ENCODE results near the gene RAB35.

The RAB35 gene

DNA sequence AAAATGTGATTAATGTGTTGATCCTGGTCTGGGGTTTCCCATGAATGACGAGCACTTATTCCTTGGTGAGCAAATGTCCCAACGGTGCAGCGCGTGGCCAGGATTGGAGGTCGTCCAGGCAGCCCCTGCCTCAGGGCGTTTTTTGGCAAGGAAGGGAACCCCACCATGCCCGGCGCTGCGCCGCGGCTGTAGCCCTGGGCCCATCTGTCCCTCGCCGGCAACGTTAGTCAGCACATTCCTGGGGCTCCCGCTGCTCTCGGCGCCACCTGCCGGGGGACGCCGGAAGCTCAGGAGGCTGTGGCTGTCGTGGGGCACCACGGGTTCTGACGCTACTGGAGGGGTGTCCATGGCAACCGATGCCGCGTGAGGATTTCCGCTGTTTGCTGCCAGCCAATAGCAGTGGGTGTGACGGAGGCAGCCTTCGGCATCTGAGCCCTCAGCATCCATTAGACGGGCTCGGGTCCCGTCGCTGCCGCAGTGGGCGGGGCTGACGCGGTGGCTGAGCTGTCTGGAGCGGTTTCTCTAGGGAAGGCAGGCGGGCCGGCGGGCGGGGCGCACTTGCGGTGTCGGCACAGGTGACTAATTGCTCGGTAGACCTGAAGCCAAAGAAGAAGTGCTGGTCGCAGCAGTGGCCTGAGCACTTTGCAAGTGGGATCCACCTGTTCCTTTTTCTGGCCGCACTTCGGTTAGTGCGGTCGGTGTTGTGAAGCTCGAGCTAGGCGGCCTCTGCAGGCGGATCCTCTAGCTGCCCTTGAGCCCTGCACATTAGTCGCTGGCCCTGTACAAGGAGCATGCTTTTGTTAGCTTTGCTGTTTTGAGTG is 29.5 kb downstream of the RAB35 start:
- peak; percentile 98 for DNase-seq (ENCODE audit: low spot score)

DNA sequence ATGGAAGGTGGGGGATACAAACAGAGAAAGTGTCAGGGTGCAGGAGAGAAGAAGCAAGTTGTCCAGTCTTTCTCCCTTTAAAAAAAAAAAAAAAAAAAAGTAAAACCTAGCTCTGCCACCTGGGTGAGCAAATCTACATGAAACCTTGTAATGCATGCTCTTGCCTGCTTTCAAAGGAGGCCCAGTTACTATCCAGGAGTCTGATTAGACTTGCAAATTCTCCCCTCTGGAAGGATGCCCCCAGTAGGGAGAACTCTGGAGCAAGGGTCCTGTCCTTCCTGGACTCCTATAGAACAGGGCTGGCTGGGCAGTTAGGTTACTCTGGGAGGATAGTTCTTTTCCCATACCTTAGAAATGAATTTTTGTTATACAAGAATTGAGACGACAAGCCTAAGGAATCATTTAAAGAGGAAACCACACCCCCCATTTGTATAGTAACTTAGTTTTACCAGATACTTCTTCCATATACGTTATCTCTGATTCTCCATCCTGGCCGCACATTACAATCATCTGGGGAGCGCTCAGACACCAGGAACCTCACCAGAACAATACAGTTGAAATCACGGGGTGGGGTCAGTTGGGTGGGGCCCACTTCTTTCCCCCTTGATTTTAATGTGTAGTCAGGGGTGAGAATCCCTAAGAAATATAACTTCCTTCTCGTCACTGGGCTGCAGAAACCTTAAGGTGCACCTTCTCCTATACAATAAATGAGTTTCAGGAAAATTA is 30.5 kb downstream of the RAB35 start:
- DNase-seq (ENCODE audit: low spot score), result peak; percentile 51

DNA sequence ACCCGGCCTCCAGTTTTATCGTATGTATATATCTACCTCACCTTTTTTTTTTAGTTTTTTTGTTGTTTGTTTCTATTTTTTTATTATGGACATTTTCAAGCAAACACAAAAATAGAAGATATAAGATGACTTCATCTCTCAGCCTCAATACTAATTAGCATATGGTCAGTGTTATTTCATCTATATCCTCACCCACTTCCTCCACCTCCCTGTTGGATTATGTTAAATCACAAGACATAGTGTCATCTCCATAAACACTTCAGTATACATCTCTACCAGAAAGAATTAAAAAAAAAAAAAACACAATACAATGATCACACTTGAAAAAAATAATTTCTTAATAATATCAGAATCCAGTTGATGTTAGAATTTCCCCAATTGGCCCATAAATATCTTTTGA is 34.9 kb downstream of the RAB35 start:
- no peak for DNase-seq (ENCODE audit: low spot score)

DNA sequence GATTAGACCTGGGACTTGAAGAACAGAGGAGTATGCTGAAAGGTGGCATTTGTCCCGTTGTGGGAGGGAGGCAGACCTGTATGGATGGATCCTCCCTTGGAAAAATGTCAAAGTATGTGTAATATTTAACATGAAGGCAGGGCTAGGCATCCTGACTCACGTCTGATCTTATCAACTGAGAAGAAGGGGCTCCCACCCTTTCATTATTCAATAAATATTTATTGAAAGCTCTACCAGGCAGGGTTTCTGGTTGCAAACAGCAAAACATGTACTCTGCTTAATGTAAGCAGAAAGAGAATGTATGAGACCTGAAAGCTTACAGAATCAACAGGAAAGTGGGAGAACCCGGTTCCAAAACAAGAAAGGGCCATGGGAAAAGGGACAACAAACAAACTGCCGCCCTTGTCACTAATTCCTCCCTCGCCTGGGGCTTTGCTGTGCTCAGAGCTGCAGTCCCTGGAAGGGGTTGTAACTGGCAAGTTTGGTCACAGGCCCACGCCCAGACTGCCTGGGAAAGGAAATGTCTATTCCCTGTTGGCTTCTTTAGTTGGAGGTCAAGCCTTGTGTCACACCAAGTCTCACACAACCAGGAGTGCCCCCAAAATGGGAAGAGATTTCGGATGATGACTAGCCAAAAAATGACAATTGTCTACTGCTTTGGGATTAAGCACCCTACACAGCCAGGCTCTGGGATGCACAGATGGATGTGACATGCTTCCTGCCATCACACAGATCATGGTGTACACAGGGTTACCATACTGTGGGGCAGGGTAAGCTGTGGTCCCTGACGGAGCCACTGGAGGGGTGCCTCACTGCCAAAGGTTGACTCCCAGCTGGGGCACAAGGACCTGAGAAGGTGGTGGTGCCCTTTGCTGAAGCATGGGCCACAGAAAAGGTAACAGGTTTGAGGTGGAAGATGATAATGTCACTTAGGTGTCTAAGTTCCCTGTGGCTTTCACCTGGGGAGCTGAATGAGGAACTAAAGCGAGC is 36.8 kb downstream of the RAB35 start:
- DNase-seq (ENCODE audit: low spot score), result no peak

DNA sequence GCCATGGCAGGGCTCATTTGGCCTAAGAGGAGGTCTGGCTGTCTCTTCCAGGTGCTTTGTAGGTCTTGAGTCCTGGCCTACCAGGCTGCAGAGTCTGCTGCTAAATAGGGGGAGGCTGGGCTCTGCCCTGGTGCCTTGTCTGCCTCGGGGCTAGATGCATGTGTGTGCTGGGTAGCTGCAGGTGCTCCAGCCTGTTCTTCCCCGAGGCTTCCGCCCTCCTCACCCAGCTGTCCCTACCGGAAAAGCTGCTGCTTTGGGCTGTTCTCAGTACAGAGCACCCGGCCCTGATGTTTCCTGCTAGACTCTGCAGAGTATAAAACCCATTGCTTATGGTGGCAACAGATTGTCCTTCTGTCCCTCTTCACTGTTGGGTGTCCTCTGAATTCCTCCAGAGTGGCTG is 37.7 kb downstream of the RAB35 start:
- no peak for DNase-seq (ENCODE audit: low spot score)

DNA sequence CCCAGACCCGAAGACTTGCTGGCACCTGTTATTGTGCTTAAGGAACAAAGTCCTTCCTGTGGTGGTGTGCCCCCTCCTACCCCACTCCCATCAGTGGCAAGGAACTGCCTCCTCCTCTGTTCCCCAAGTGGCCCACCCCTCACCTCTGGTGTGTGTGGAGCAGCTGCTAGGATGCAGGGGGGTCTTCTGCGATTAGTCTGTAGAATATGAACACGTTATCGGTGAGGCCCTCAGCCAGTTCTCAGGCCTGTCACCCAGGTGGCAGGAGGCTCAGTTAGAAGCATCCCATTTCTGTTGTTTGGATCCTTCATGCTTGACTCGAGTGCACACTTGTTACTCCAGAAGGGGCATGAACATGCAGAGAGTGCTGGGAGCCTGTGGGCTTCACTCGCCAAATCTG is 39.3 kb downstream of the RAB35 start:
- DNase-seq (ENCODE audit: low spot score), result no peak

DNA sequence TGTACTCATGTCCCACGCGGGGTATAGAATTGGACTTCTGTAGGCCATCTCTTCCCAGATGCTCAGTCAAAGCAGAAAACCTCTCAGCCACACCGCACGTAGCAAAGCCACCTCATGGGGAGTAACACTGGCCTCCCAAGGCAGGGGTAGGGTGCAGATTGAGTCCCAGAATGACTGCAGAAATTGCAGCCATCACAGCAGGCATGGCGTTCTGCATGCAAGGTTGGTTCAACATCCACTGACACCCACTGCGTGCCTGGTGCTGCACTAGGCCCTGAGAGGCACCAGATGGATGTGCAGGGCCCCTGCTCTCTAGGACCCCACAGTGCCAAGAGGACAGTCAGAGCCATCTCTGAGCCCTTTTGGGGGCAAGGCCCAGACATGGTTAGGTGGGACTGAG is 39.9 kb downstream of the RAB35 start:
- no peak for DNase-seq (ENCODE audit: low spot score)

DNA sequence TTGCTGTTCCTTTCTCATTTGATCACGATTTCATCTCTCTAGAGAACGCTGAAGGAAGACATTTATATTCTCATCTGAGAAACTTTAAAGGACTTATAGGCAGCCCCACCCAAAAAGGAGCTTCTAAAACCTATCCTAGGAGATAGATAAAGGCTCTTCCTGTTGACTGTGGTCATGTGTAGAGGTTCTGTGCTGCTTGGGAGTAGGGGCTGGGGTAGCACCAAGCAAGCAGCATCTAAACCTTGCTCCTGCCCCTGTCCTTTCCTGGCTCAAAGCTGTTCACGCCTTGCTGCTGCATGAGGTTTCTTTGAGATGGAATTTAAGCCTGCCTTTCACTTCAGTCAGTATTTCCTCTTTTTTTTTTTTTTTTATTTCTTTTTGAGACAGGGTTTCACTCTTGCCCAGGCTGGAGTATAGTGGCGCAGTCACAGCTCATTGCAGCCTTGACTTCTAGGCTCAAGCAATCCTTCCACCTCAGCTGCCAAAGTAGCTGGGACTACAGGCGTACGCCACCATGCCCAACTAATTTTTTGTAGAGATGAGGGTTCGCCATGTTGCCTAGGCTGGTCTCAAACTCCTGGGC is 41.4 kb downstream of the RAB35 start:
- DNase-seq (ENCODE audit: low spot score), result no peak

DNA sequence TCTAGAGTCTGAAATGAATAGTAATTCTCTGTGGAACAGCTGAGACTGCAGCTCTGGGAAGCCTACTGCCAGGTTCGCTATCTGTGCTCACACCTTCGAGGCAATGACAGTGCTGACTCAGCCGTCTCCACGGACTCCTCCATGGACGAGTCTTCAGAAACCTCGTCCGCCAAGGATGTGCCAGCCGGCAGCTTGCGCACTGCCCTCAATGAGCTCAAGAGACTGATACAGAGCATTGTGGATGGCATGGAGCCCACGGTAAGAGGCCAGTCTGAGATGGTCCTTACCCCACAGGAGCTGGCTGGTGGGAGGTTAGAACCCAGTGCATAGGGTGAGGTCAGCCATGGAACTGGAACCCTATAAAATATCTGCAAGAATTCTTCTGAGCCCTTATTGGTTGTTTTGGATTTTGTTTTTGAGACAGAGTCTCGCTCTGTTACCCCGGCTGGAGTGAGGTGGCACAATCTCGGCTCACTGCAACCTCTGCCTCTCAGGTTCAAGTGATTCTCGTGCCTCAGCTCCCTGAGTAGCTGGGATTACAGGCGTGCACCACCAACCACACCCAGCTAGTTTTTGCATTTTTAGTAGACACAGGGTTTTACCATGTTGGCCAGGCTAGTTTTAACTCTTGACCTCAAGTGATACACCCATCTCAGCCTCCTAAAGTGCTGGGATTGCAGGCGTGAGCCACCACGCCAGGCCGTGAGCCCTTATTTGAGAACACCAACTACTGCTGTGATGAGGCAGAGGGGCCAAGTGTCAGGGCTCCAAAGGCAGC is 43.9 kb downstream of the RAB35 start:
- DNase-seq (ENCODE audit: low spot score), result no peak

DNA sequence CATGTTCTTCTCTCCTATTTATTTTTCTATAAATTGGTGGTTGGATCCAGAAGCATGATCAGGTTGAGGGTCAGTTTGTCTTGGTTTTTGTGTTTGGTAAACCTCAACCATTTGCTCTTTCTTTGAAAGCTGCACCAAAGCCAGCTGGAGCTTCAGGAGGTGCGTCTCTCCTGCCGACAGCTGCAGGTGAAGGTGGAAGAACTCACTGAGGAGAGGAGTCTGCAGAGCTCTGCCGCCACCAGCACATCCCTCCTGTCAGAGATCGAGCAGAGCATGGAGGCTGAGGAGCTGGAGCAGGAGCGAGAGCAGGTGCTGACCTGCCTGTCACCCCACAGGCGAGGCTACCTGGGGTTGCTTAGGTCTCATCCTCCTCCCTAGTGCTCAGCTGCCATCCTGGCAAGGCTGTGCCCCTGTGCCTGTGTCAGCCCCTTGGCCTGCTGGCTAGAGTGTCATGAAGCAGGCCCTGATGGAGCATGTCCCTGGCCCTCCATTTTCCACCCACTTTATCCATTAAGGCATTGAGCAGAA is 45.0 kb downstream of the RAB35 start:
- DNase-seq (ENCODE audit: low spot score), result no peak

DNA sequence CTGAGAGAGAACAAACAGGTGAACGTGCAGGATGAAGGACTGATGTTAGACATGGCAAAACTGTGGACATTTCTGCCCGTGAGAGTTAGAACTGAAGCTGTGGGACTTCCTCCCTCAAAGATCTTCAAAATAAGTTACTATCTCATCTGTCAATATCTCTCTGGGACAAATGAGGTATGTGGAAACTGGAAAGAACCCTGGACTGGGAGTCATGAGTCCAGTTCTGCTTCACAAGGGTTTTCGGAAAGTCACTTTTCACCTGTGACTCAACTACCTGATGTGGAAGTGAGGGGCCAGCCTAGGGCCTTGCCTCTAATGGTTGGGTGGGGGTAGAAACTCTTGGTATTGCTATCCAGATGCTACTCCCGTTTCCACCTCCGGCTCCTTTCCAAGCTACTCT is 47.3 kb downstream of the RAB35 start:
- no peak for DNase-seq (ENCODE audit: low spot score)

DNA sequence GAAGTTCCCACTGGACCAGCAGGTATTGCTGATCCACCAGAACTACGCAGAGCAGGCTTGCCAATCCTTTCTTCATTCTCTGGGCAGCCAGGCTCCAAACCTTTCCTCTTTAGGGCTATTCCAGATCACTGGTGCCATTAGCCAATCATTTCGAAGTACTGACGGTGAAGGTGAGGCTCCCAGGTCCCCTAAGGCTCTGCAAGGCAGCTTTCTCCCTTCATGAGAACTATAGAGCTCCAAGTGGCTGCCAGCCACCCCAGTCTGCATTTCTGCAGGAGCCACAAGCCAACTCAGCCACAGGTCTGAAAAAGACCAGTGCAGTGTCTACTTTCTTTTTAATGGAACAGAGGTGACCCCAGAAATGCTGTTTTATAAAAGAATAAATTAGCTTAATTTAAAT is 48.7 kb downstream of the RAB35 start:
- DNase-seq (ENCODE audit: low spot score), result no peak

DNA sequence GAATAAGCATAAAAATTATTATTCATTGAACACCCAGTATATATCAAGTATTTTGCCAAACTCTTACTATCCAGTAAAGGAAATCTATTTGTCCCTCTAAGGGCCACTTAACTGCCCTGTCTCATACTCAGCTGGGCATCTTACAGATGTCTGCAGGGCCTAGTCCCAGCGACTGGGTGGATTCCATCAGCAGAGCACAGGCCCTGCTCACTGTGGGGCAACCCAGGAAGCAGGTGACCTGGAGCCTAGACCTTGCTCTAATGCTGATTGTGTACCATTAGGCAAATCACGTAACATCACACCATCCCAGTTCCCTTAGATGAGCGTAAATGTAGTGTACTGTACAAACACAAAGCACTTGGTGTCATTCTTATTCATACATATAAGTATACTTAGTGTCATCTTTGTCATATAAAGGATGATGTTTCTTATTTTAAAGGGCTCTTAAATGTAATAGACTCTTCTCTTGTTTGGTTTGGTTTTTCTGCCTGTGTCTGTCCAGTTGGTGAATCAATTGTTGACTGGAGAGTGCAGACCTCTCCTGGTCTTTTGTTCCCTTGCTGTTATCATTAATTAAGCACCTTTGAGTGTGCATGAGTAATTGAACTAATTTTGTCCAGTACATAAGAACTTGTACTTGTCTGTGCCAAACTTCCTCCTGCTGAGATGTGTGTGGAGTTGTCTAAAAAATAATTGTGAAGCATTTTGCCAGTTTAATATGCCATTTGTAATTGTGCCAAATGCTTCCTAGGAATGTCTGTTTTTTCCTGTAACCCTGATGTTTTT is 49.3 kb downstream of the RAB35 start:
- no peak for DNase-seq (ENCODE audit: low spot score)

DNA sequence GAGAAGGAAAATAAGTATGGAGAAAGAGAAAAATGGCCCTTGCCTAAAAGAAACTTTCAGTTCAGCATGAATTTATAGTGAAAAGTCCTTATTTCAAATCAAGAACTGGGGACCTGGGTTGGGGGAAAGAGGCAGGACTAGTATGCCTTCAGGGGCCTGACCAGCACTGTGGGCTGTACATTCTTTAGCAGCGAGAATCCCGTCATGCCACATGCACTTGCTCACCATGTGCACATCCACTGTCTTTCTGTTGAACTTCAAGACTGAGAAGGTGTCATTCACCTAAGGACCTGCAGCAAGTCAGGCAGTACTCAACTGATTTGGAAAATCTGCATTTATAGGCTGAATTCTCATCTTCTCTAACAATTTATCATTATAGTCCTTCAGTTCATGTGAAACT is 50.2 kb downstream of the RAB35 start:
- no peak for DNase-seq (ENCODE audit: low spot score)

DNA sequence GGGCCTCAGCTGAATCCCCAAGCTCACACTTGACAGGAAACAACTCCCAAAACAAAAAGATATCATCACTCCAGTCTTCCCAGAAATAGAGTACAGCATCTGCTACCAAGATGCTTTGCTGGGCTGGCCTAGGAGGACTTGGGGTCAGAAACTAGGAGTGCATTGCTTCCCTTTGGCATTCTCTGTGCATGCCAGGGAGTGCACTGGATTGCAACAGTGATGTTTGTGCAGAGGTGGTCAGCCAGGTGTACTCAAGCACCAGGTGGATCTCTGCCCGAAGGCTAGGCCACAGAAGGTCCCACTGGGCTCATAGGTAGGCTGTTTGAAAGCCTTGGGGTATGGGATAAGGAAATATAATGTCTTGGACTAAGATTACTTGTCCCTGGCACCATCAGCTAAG is 51.1 kb downstream of the RAB35 start:
- DNase-seq (ENCODE audit: low spot score), result no peak

DNA sequence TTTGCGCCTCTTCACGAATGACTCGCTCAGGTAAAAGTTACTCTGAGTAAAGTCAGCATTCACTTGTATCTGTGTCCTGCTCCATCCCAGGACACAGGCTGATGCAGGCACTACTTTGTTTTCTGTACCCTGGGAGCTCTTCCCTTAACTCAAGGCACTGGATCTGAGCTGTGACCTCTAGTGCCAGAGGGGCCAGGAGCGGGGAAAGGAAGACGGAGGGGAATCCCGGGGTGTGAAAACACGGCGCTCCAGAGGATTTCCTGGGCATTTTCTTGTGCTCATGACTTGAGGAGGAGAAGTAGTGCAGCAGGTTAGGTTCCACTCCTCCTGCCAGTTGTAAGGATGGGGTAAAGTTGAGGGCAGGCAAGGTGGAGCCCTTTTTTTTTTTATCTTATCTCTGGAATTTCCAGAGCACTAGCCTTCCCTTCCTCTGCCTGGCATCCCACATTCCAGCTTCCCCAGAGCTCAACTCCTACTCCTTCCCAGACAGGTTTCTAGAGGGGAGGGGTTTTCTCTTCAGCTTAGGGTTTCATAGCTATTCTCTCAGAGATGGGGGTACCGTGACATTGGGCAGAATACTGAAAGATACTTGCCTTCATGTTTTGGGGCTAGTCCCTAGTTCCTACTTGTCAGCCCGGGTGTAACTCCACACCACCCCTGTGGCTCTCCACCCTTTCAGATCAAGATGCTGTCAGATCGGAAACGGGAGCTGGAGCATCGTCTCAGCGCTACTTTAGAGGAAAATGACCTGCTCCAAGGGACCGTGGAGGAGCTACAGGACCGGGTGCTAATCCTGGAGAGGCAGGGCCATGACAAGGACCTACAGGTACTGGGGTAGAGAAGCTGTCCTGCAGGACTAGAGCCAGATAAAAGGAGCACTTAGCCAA is 52.3 kb downstream of the RAB35 start:
- DNase-seq (ENCODE audit: low spot score), result peak; percentile 36

DNA sequence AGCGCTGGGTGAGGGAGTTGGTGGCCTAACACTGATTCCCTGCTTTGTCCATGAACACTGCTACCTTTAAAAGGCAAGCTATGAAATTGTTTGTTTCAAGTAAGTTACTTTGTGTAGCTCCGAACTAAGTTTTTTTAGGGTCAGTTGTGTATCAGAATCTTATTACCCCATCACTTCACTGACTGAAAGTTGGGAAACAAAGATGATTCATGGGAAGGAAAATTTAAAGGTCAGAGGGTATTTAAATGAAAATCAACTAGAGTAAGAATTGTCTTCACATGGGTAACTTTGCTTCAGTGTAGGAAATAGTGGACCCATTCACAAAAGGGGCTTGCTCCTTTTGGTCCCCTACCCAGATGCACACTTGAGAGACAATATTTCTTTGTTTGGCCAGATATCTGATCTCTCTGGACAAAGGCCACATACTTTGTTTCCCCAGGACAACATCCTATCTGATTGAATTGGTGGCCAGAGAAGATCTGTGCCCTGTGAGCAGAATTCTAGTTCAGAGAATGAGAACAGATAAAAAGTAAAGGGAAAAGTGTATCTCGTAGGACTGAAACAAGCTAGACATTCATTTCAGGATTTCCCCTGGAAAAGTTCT is 53.5 kb downstream of the RAB35 start:
- DNase-seq (ENCODE audit: low spot score), result no peak

DNA sequence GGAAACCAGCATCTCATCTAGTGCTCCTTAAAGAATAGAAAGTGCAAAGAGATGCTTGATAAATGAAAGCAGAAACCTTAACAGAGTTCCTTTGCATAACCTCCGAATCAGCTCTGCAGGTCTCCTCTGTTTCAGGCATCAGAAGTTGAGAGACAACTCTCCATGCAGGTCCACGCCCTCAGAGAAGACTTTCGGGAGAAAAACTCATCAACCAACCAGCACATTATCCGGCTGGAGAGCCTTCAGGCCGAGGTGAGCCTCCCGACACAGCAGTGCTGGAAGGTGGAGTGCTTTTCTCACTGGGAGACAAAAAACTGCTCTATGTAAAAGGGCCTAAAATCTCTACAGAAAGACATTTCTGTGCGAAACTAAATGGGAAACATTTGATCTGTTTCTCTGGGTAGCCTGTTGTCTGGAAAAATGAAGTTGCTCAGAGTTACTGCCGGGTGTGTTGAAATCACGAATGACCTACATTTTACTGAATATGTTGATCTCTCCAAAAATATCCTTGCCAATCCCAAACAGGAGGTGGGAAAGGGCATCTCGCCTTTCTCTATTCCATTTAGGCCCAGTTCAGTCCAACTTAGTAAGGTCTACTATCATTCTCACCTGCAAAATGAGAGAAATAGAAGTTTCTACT is 54.9 kb downstream of the RAB35 start:
- DNase-seq (ENCODE audit: low spot score), result no peak
